Loucy (cell line): Measurements from ENCODE around the gene PUDP.
"Not testable (repeated sequence)": the region's sequence is repeated elsewhere in the genome, so short reads cannot be mapped to it uniquely, and the experiment has no call there.

ENCODE experiments used
- EZH2phosphoT487 ChIP-seq: fragments of 200-600 bp; IDR thresholded peaks from 2 replicates; pipeline ENCODE4 v1.6.1; 2018; ENCODE audit warnings: antibody characterized with exemption, mild to moderate bottlenecking, moderate library complexity, borderline replicate concordance
- TF ChIP-seq, protein P1 (sequence below): fragments of 200-600 bp; sonication (generic); conservative IDR thresholded peaks from 2 replicates; pipeline ENCODE4 v1.5.1; 2014; ENCODE audit warnings: mild to moderate bottlenecking, antibody characterized with exemption, low read length

DNA sequence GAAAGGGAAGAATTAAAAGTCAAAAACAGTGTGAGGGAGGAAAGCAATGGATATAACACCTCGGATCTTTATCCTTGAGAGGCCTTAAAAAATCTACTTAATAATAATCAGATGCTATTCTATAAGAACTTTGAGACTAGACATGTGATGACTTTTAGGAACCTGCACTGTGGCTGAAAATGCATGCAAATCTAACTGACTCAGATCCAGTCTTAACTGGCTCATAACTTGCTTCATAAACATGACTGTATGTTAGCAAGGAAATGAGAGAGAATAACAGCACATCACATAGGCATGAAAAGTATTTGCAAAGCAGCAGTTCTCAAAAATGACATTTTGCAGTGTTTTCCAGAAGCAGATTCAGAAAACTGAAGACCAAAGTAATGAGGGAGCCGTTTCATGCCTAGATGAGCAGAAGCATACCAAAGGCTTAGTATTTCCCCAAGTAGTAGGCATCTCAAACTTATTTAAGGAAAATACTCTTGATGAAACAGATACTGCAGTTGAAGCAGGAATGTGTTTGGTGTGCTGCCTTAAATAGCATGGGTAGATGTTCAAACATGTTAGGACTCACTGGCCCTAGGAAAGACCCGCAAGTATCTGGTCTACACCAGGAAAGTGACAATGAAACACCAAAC lies 104.0 kb downstream of the PUDP start:
- TF ChIP-seq EZH2phosphoT487: not testable (repeated sequence)
- TF ChIP-seq, protein P1, sequence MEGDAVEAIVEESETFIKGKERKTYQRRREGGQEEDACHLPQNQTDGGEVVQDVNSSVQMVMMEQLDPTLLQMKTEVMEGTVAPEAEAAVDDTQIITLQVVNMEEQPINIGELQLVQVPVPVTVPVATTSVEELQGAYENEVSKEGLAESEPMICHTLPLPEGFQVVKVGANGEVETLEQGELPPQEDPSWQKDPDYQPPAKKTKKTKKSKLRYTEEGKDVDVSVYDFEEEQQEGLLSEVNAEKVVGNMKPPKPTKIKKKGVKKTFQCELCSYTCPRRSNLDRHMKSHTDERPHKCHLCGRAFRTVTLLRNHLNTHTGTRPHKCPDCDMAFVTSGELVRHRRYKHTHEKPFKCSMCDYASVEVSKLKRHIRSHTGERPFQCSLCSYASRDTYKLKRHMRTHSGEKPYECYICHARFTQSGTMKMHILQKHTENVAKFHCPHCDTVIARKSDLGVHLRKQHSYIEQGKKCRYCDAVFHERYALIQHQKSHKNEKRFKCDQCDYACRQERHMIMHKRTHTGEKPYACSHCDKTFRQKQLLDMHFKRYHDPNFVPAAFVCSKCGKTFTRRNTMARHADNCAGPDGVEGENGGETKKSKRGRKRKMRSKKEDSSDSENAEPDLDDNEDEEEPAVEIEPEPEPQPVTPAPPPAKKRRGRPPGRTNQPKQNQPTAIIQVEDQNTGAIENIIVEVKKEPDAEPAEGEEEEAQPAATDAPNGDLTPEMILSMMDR: not testable (repeated sequence)
